Muscle of back (tissue), 11 donors: ENCODE data around the gene GCKR. TPM values are rescaled to one million over a fixed set of nuclear protein-coding genes. Genes with fewer than 3 reads are reported as not detected.
"Not testable (repeated sequence)": the region's sequence is repeated elsewhere in the genome, so short reads cannot be mapped to it uniquely, and the experiment has no call there.

Experiments
- DNase-seq, 3 donors: peaks; one replicate each; pipeline versions ENCODE4 v3.0.0 to v3.0.0-alpha.2; 2013
- polyA plus RNA-seq, 10 donors: library from polyadenylated mRNA; unstranded; fragments of 120-200 nt; gene quantifications; one replicate each; pipeline ENCODE4 v1.2.1, GENCODE V29; 2013; ENCODE audit not compliant: insufficient read length in 10 of 10

GCKR gene
- polyA plus RNA-seq, 10 donors, result 0.05 to 0.29 TPM; not detected in 8

DNA sequence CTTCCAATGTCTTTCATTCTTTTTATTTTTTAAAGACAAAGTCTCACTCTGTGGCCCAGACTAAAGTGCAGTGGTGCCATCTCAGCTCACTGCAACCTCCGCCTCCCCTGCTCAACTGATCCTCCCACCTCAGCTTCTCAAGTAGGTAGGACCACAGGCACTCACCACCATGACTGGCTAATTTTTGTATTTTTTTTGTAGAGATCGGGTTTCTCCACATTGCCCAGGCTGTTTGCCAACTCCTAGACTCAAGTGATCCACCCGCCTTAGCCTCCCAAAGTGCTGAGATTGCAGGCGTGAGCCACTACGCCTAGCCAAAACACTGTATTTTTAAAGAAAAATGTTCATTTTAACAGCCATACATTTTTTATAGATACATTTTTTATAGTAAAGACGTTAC is 12.7 kb downstream of the GCKR start:
- DNase-seq, result no peak

DNA sequence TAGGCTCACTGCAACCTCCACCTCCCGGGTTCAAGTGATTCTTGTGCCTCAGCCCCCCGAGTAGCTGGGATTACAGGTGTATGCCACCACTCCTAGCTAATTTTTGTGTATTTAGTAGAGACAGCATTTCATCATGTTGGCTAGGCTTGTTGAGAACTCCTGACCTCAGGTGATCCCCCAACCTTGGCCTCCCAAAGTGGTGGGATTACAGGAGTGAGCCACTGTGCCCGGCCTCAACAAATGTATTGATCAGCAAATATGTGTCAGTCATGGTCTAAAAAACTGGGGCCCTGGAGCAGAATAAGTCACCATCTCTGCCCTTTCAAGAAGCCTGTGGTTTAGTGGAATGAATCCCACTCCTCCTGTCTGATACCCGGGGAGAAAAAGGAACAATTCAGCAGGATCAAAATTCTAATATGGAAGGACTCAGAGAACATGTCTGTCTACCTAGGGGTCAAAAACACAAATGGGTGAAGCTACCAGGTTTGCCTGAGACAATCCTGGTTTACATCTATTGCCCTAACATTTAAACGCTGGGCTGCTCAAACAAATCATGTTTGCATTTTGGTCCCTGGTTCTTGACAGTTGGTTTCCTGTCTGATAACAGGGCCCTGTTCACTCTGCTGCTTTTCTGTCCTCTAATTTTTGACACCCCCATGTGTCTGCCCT is 21.6 kb downstream of the GCKR start:
- no peak for DNase-seq

DNA sequence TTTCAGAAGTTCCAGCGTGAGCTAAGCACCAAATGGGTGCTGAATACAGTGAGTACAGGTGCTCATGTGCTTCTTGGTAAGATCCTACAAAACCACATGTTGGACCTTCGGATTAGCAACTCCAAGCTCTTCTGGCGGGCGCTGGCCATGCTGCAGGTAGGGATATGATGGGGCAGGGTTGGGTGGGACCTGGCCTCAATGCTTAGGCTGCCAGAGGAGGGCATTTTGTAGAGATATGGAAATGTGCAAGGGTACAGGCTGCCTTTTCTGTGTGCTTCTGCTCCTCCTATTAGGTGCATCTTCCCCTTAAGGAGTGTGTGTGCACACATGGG is 22.1 kb downstream of the GCKR start:
- no peak for DNase-seq

DNA sequence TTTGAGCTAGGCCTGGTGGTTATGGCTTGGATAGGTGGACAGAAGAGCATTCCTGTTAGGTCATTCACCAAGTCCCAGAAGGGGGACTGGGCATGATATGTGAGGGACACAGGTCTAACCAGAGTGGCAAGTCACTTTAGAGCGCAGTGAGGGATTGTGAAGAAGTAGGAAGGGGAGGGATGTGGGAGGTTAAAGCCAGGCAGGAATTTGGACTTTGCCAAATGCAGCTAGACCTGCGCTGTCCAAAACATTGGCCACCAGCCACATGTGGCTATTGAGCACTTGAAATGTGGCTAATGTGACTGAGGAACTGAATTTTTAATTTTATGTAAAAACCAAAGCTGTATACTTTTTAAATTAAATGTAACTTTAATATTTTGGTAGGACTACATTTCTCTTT is 23.7 kb downstream of the GCKR start:
- DNase-seq, result no peak

DNA sequence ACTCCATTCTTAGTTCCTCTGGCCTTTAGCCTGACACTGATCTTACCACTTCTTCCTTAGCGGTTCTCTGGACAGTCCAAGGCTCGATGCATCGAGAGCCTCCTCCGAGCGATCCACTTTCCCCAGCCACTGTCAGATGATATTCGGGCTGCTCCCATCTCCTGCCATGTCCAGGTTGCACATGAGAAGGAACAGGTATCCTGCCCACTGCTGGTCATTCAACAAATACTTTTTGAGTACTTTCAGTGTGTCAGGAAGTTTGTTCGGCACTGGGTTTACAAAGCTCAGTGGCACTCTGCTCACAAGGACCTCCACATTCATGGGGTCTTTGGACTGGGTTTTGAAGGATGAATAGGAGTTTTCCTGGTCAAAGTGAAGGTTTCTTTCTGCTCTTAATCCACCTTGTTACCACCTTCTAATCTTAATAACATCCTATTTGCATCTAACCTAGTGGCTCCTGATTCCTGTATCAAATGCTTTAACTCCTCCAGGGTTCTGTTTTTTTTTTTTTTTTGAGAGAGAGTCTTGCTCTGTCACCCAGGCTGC is 25.8 kb downstream of the GCKR start:
- DNase-seq, result no peak

DNA sequence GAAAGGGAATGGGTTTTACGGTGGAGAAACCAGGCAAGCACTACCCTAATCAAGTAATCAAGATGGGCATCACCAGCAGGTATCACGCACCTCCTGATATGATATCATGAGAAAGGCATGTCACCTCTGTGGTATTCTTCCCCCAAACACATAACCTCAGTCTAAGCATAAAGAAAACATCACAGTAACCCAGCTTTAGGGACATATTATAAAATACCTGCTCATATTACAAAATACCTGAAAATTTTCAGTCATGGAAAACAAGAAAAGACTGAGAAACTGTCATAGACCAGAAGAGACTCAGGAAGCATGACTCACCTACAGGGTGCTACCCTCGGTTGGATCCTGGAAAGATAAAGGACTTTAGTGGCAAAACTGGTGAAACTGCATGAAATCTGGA is 30.5 kb downstream of the GCKR start:
- DNase-seq, result no peak

DNA sequence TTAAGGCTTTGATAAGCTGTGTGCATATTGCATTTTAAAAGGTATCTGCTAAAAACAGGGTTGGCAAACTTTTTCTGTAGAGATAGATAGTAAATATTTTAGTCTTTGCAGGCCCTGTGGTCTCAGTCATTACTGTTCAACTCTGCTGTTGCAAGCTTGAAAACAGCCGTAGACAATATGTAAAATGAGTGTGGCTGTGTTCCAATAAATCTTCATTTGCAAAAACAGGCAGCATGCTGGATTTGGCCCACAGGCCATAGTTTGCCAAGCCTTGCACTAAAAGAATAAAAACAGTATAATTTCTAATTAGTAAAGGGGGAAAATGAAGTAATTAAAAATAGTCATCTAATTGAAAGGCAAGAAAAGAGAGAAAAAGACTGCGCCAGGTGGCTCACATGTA is 35.3 kb downstream of the GCKR start:
- no peak for DNase-seq

DNA sequence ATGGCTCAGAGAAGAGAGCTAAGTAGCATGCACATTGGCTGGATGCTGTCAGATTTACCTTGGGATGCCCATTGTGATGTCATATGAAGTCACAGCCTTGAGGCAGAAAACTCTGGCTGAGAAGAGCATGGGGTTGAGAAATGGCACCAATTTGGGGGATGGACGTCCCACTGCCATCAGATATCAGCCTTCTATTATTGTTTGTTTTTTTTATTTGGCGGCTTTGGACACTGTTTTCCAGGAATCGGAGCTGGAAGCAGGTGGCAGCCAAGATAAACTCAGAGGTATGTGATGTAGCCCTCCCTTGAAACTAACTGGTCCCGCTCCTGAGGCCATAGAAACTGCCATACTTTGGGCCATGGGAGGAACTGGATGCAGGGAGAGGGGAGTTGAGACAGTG is 40.6 kb downstream of the GCKR start:
- DNase-seq, result no peak

DNA sequence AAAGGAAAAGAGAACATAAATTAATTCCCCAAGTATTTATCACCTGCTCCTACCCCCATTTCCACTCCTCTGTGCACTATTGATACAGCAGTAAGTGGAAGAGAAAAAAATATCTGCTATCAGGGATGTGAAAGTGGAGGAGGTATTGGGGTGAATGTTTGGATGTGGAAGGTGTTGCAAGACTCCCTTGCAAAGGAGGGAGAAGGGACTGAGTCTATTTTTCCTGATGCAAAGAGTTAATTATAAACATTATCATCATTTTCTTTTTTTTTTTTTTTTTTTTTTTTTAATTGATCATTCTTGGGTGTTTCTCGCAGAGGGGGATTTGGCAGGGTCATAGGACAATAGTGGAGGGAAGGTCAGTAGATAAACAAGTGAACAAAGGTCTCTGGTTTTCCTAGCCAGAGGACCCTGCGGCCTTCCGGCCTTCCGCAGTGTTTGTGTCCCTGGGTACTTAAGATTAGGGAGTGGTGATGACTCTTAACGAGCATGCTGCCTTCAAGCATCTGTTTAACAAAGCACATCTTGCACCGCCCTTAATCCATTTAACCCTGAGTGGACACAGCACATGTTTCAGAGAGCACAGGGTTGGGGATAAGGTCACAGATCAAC is 42.3 kb downstream of the GCKR start:
- DNase-seq, result not testable (repeated sequence)

DNA sequence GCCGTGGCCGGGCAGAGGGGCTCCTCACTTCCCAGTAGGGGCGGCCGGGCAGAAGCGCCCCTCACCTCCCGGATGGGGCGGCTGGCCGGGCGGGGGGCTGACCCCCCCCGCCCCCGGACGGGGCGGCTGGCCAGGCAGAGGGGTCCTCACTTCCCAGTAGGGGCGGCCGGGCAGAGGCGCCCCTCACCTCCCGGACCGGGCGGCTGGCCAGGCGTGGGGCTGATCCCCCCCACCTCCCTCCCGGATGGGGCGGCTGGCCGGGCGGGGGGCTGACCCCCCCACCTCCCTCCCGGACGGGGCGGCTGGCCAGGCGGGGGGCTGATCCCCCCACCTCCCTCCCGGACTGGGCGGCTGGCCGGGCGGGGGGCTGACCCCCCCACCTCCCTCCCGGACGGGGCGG is 43.0 kb downstream of the GCKR start:
- not testable (repeated sequence) for DNase-seq

DNA sequence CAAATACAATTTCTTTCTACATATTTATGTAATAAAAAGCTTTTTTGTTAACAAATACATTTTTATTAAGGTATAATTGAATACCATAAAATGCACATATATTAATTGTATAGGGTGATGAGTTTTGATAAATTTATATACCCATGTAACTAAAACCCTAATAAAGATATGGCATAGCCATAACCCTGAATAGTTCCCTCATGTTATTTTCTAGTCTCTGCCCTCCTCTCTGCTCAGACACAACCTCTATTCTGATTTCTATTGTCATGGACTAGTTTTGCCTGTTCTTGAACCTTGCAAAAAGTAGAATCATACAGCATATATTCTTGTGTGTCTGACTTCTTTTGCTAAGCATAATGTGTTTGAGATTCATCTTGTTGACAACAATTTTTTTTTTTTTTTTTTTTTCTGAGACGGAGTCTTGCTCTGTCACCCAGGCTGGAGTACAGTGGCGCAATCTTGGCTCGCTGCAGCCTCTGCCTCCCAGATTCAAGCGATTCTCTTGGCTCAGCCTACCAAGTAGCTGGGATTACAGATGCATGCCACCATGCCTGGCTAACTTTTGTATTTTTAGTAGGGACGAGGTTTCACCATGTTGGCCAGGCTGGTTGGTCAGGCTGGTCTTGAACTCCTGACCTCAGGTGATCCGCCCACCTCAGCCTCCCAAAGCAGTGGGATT is 47.6 kb downstream of the GCKR start:
- DNase-seq, result no peak

DNA sequence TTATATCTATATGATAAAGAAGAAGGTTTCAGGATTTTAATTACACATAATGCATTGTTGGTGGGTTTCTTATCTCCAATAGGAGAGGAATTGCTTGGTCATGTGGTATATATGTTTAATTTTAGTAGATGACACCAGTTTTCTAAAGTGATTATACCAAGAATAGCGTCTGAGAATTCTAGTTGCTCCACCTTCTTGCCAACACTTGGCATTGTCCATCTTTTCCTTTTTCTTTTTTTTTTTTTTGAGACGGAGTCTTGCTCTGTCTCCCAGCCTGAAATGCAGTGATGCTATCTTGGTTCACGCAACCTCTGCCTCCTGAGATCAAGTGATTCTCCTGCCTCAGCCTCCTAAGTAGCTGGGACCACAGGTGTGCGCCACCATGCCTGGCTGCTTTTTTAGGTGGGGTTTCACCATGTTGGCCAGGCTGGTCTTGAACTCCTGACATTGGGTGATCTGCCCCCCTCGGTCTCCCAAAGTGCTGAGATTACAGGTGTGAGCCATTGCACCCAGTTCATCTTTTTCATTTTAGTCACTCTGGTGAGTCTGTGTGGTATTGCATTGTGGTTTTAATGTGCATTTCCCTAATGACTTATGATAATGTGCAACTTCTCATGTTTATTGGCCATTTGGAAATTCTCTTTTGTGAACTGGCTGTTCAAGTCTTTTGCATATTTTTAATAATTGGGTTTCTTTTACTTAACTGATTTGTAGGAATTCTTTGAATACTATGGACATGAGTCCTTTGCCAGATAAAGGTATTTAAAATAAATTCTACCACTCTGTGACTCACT is 48.9 kb downstream of the GCKR start:
- peak in 1 of 3 donors; percentile 4 for DNase-seq

DNA sequence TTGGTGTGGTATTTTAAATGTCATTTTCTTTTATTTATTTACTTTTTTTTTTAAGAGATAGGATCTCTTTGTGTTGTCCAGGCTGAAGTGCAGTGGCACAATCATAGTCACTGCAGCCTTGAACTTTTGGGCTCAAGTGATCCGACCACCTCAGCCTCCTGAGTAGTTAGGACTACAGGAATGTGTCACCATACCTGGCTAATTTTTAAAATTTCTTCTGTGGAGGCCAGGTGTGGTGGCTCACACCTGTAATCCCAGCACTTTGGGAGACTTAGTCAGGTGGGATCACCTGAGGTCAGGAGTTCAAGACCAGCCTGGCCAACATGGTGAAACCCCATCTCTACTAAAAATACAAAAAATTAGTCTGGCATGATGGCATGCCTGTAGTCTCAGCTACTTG is 52.7 kb downstream of the GCKR start:
- DNase-seq, result no peak

DNA sequence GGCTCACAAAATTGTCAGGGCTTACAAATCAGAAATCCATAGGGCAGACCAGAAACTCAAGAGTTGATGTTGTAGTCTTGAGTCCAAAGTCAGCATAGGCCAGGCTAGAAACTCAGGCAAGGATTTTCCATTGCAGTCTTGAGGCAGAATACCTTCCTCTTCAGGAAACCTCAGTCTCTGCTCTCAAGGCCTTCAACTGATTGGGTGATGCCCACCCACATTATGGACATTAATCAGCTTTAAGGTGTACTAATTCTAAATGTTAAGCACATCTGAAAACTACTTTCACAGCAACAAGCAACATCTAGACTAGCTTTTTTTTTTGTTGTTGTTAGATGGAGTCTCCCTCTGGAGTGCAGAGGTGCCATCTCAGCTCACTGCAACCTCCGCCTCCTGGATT is 54.9 kb downstream of the GCKR start:
- no peak for DNase-seq

DNA sequence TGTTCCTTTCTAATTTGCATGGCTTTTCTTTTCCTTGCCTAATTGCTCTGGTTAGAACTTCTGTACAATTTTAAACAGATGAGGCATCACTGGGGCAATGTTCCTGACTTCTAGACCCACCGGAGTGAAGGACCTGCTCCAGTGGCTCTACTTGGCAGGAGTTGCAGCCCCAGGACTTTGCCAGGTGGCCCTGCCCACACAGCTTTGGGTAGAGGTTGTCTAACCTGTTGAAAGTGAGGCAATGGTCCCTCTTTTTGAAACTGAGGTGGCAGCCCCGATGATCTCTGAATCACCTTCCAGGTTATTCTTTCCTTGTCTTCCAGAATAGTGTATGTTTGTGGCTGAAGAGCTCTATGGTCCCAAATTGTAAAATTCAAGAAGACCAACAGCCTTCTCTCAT is 56.3 kb downstream of the GCKR start:
- no peak for DNase-seq

DNA sequence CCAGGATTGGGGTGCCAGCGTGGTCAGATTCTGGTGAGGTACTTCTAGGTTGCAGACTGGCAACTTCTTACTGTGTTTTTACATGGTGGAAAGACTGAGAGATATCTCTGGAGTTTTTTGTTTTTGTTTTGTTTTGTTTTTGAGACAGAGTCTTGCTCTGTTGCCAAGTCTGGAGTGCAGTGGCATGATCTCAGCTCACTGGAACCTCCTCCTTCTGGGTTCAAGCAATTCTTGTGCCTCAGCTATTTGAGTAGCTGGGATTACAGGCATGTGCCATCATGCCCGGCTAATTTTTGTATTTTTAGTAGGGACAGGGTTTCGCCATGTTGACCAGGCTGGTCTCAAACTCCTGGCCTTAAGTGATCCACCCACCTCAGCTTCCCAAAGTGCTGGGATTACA is 57.8 kb downstream of the GCKR start:
- DNase-seq, result not testable (repeated sequence)

DNA sequence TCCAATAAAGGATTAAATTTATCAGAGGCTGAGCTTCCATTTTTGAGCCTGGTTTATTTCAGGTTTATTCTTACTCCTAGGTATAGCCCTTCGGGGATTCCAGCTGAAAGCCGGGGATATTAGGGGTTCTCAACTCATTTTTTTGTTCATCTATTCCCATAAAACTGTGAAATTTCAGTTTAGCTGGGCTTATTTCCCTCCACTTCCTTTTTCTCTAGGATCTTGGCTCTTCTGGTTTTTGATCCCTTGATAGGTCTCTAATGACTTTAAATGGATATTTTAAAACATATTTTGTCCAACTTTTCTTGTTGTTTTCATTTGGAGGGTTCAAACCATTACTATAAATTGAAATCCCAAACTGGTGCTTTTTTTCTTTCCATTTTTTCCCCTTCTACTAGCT is 62.6 kb downstream of the GCKR start:
- DNase-seq, result no peak

DNA sequence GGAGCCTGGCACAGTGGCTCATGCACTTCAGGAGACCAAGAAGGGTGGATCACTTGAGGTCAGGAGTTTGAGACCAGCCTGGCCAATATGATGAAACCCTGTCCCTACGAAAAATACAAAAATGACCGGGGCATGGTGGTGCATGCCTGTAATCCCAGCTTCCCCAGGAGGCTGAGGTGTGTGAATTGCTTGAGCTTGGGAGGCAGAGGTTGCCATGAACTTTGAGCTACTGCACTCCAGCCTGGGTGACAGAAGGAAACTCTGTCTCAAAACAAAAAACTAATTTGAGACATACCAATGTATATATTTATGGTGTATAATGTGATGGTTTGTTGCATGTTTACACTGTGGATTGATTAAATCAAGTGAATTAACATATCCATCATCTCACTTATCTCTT is 64.4 kb downstream of the GCKR start:
- DNase-seq, result no peak

DNA sequence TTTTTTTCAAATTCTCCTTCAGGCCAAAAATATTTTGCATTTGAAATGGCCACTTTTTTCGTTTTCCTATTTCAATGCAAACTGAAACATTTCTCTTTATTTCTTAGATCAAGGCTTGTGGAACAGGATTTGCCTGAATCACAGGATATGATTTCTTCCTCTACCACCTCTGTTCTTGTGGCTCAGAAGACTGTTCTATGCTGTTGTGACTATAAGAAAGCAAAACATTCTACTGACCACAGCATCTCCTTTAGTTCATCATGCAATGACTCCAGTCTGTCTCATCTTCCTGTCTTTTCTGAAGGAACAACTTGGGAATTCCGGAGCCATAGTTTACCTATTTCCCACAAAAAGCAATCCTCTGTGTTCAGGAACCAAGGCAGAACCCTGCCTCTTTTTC is 70.0 kb downstream of the GCKR start:
- peak in 1 of 3 donors; percentile 48 for DNase-seq

DNA sequence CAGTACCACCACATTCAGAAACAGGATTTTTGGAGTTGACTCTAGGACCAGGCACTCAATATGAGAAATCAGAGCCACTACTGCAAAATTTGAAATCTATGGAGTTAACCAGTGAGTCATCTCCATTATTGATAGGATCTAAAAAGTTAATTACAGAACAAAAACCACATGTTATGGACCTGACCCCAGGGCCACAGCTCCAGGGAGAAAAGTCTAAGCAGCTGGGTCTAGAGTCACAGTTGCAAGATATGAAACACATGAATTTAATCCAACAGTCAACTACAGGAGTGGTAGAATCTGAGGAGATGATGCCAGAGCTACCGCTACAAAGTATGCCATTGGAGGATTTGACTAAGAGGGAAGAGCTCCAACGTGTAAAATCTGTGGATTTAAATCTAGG is 72.8 kb downstream of the GCKR start:
- no peak for DNase-seq

DNA sequence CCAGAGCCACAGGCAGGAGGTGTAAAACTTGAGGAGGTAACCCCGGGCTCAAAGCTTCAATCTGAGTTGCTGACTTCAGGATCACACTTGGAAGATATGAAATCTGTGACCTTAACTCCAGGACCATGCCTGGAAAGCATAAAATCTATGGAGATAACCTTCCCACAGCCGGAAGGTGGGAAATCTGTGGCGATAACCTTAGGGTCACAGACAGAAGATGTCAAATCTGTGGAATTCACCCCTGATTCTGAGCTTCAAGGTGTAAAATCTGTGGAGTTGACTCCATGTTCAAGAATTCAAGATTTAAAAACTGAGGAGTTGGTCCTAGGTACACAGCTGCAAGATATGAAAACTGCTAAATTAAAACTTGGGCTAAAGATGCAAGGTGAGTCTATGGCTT is 74.6 kb downstream of the GCKR start:
- DNase-seq, result no peak

DNA sequence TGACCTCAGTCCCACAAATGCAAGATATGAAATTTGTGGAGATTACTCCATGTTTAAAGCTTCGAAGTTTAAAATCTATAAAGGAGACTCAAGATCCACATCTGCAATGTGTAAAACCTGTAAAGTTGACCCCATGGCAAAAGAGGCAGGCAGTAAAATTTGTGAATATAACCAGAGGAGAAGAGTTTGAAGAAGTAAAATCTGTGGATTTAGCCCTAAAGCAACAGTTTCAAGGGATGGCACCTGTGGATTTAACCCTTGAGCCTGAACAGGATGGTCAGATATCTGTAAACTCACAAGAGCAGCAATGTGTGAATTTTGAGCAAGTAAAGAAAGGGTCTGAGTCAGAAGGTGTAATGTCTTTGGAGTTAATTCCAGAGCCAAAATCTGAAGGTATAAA is 75.0 kb downstream of the GCKR start:
- DNase-seq, result no peak

DNA sequence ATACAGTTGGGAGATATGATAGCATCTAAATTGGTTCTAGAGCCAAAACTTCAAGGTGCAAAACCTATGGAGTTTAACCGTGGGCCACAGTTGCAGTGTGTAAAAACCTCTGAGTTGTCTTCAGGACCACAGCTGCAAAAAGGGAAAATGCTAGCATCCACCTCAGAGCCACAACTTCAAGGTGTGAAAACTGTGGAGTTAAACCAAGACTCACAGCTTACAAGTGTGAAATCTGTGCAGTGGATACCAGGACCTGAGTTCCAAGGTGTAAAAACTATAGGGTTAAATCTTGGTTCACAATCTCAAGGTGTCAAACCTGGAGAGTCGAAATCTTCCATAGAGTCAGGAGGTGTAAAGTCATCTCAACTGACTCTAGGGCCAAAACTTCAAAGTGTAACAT is 75.8 kb downstream of the GCKR start:
- DNase-seq, result no peak
